Hepatocyte (in vitro differentiated cells): ENCODE results near the gene FOXN4. TPM values are rescaled to one million over a fixed set of nuclear protein-coding genes. Genes with fewer than 3 reads are reported as not detected.

Source experiments
- DNase-seq: peaks from one replicate; pipeline ENCODE4 v3.0.0-alpha.2; 2016; ENCODE audit warnings: low spot score
- H2AFZ ChIP-seq: fragments of 200-600 bp; sonication (generic); 2 replicates; pipeline ENCODE4 v1.6.0; 2016; ENCODE audit warnings: antibody characterized with exemption, mild to moderate bottlenecking
- H3K27ac ChIP-seq: fragments of 200-600 bp; sonication (generic); 2 replicates; pipeline ENCODE4 v1.5.1; 2016; ENCODE audit warnings: mild to moderate bottlenecking
- H3K27me3 ChIP-seq: fragments of 200-600 bp; sonication (generic); 2 replicates; pipeline ENCODE4 v1.6.1; 2016
- H3K36me3 ChIP-seq: fragments of 200-600 bp; sonication (generic); replicated peaks from 2 replicates; pipeline ENCODE4 v1.5.1; 2016; ENCODE audit warnings: low read depth; ENCODE audit not compliant: insufficient read depth
- H3K4me1 ChIP-seq: fragments of 200-600 bp; sonication (generic); 2 replicates; pipeline ENCODE4 v1.5.1; 2016; ENCODE audit warnings: mild to moderate bottlenecking, moderate library complexity; ENCODE audit not compliant: insufficient read depth
- H3K4me2 ChIP-seq: fragments of 200-600 bp; sonication (generic); 2 replicates; pipeline ENCODE4 v1.6.0; 2016
- H3K4me3 ChIP-seq: fragments of 200-600 bp; sonication (generic); 2 replicates; pipeline ENCODE4 v1.5.1; 2016; ENCODE audit warnings: mild to moderate bottlenecking
- H3K79me2 ChIP-seq: fragments of 200-600 bp; sonication (generic); 2 replicates; pipeline ENCODE4 v1.6.0; 2017; ENCODE audit warnings: mild to moderate bottlenecking
- H3K9me2 ChIP-seq: fragments of 200-600 bp; sonication (generic); replicated peaks from 2 replicates; pipeline ENCODE4 v1.6.0; 2017; ENCODE audit warnings: mild to moderate bottlenecking; ENCODE audit not compliant: insufficient read depth
- H3K9me3 ChIP-seq: fragments of 200-600 bp; sonication (generic); 2 replicates; pipeline ENCODE4 v1.5.1; 2016; ENCODE audit warnings: low read depth, mild to moderate bottlenecking
- H4K20me1 ChIP-seq: fragments of 200-600 bp; sonication (generic); 2 replicates; pipeline ENCODE4 v1.6.0; 2016; ENCODE audit warnings: mild to moderate bottlenecking; ENCODE audit not compliant: insufficient read depth, poor library complexity, severe bottlenecking
- EZH2 ChIP-seq: fragments of 200-600 bp; sonication (generic); IDR thresholded peaks from 2 replicates; pipeline ENCODE4 v1.6.1; 2016; ENCODE audit warnings: antibody characterized with exemption, mild to moderate bottlenecking, borderline replicate concordance
- EZH2phosphoT487 ChIP-seq: fragments of 200-600 bp; sonication (generic); IDR thresholded peaks from one replicate; pipeline ENCODE4 v1.6.1; 2018; ENCODE audit warnings: antibody characterized with exemption, mild to moderate bottlenecking, low read depth, moderate library complexity; ENCODE audit not compliant: unreplicated experiment, severe bottlenecking
- WGBS: methylation state at CpG from one replicate; pipeline ENCODE4 v1.1.6; 2016; ENCODE audit warnings: low lambda C conversion rate; ENCODE audit errors: missing lambda C conversion rate; 5-methylcytosine and 5-hydroxymethylcytosine counted together
- polyA plus RNA-seq: library from polyadenylated mRNA; unstranded; fragments of >200 nt; fragmentation: Nextera tagmentation; extraction: Ambion mirVana; gene quantifications from 2 replicates; pipeline ENCODE4 v1.2.1, GENCODE V29; 2016
- total RNA-seq: library from RNA; depleted of rRNA; stranded (reverse); fragments of >200 nt; gene quantifications from 2 replicates; pipeline ENCODE4 v1.2.3, GENCODE V29; 2014
- TF ChIP-seq, protein P1 (sequence below): fragments of 200-600 bp; sonication (generic); IDR thresholded peaks from 2 replicates; pipeline ENCODE4 v1.5.1; 2016; ENCODE audit warnings: antibody characterized with exemption, mild to moderate bottlenecking; ENCODE audit not compliant: poor library complexity

Gene FOXN4
- total and polyA plus RNA-seq, 2 experiments from 2014 or later, result not detected

GRCh38 chr12:109292342-109292711, 16.8 kb downstream of the FOXN4 start:
- no peak overlapping the region for H2AFZ ChIP-seq
- DNase-seq, result no peak
- H4K20me1 ChIP-seq, result no peaks in the 10 kb centered on the region
- H3K27ac ChIP-seq, result no peak overlapping the region
- H3K4me3 ChIP-seq, result no peak overlapping the region
- no peaks in the 10 kb centered on the region for H3K36me3 ChIP-seq
- H3K27me3 ChIP-seq, result peaks cover 6% of the 10 kb centered on the region
- no peaks in the 10 kb centered on the region for H3K79me2 ChIP-seq
- H3K4me1 ChIP-seq, result no peaks in the 10 kb centered on the region
- TF ChIP-seq, protein P1, sequence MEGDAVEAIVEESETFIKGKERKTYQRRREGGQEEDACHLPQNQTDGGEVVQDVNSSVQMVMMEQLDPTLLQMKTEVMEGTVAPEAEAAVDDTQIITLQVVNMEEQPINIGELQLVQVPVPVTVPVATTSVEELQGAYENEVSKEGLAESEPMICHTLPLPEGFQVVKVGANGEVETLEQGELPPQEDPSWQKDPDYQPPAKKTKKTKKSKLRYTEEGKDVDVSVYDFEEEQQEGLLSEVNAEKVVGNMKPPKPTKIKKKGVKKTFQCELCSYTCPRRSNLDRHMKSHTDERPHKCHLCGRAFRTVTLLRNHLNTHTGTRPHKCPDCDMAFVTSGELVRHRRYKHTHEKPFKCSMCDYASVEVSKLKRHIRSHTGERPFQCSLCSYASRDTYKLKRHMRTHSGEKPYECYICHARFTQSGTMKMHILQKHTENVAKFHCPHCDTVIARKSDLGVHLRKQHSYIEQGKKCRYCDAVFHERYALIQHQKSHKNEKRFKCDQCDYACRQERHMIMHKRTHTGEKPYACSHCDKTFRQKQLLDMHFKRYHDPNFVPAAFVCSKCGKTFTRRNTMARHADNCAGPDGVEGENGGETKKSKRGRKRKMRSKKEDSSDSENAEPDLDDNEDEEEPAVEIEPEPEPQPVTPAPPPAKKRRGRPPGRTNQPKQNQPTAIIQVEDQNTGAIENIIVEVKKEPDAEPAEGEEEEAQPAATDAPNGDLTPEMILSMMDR, result no peak
- TF ChIP-seq EZH2phosphoT487 (no peak), EZH2 (no peak)
- no peaks in the 10 kb centered on the region for H3K9me2 ChIP-seq
- no peak overlapping the region for H3K4me2 ChIP-seq
- 98% methylated on average over 5 of the region's 5 CpGs for WGBS
- H3K9me3 ChIP-seq, result no peaks in the 10 kb centered on the region

DNA sequence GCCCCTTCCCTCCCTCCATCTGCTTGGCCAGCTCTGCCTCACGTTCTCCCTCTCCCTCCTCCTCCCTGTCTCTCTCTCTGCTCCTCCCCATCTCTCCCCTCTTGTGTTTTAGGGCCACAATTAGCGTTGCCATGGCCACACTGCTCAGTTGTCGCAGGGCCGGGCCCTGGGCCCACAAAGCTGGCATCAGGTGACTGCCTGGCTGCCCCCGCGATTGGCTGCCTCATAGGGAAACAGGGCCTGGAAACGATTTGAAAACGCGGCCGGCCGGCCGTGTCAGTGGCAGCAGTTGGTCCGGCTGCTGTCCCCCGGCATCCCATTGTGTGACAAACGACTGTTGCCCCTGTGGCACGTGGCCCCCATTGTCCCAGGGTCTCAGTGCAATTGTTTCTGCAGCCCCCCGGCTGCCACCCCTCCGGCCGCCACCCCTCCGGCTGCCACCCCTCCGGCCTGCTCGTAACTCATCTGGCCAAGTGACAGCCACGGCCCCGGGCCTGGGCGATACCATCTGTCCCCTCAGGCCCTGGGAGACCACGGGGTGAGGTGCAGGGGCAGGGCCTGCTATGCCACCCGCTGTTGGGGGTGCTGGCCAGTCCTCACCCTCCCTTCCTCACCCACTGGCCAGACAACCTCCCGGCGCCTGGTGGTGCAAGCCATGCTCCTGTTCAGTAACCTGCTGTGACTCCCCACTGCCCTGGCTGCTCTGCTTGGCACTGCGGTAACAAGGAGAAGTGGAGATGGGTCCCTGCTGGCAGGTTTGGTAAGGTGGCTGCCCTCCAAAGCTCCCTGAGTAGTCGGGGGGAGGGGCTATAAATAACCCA, 17.4 kb downstream of the FOXN4 start:
- TF ChIP-seq EZH2, result no peak
- no peak for TF ChIP-seq EZH2phosphoT487
- TF ChIP-seq, protein P1, result no peak
- peak; percentile 70 for DNase-seq
- no peaks in the 10 kb centered on the region for H4K20me1 ChIP-seq
- no peak overlapping the region for H2AFZ ChIP-seq
- peaks cover 6% of the 10 kb centered on the region for H3K27me3 ChIP-seq
- no peaks in the 10 kb centered on the region for H3K79me2 ChIP-seq
- no peaks in the 10 kb centered on the region for H3K9me3 ChIP-seq
- no peaks in the 10 kb centered on the region for H3K9me2 ChIP-seq
- no peaks in the 10 kb centered on the region for H3K4me1 ChIP-seq
- WGBS, result 38% methylated on average over 22 of the region's 31 CpGs
- no peak overlapping the region for H3K4me3 ChIP-seq
- H3K36me3 ChIP-seq, result no peaks in the 10 kb centered on the region
- H3K27ac ChIP-seq, result no peak overlapping the region
- H3K4me2 ChIP-seq, result peak overlapping the region; percentile 69

DNA sequence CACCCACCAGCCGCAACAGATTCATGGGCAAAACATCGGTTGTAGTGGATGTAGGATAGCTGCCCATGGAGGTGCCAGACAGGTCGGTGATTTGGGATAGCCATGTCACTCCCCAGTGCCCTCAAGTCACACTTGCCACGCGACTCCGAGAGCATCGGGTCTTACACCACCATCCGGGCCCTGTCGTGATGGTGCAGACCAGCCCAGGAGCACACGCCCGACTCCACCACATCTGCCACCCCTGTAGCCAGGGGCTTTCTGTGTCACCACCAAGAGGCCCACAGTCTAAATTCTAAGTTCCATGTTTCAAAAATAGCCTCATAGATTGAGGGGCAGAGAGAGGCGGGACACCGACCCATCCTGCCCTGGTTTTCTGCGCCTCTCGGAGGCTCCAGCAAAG, 18.0 kb downstream of the FOXN4 start:
- Histone ChIP-seq H3K27me3 (peaks cover 6% of the 10 kb centered on the region), H2AFZ (no peak overlapping the region), H3K4me1 (no peaks in the 10 kb centered on the region), H3K4me3 (no peak overlapping the region), H3K9me2 (no peaks in the 10 kb centered on the region), H3K9me3 (no peaks in the 10 kb centered on the region), H3K4me2 (peak overlapping the region; percentile 69), H3K79me2 (no peaks in the 10 kb centered on the region), H3K36me3 (no peaks in the 10 kb centered on the region), H3K27ac (no peak overlapping the region), H4K20me1 (no peaks in the 10 kb centered on the region)
- DNase-seq, result no peak
- TF ChIP-seq EZH2phosphoT487, result no peak
- TF ChIP-seq, protein P1, result no peak
- TF ChIP-seq EZH2, result no peak
- 78% methylated on average over 15 of the region's 15 CpGs for WGBS
